ENCODE measurements around the gene C2CD2.

Gene C2CD2

DNA sequence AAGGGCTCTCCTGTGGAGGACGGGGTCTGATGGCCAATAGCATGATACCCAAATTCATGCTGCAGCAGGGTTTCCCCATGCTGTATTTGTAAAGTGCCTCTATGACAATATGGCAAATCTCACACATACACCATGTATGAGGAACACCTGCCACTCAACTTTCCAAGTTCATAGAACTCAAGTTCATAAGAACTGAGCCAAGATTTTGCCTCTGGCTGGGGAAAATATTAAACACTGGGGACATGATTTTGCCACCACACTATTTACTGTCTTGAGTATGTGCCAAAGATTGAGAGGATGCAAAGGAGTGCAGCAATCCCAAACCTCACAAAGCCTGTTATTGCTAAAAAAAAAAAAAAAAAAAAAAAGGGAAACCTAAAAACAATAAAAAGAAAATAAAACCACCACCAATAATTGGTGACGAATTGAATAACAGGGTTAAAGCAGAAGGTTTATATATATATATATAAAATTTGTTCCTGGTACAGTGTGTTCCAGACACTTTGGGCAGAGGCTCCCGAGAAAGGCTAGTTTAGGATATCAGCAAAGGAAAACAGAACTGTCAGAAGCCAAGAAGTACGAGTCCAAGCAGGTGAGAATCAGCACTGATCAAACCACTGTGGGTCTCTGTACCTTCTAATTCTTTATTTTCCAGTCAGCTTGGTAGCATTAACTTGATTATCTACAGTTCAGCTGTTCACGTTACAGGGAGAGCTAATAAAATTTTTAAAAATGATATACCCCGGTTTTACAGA is 32.0 kb upstream of the C2CD2 start:
- POLR2A ChIA-PET: no interaction called here
- no peak for DNase-seq (ENCODE audit: extremely low spot score)
- CTCF ChIA-PET: interaction anchor here (1.1 to 1.2 kb wide), 2 partner anchors 27 to 28 kb away, joined by 3 read pairs; no protein-coding TSS in a partner anchor
- TF ChIP-seq, protein P1, sequence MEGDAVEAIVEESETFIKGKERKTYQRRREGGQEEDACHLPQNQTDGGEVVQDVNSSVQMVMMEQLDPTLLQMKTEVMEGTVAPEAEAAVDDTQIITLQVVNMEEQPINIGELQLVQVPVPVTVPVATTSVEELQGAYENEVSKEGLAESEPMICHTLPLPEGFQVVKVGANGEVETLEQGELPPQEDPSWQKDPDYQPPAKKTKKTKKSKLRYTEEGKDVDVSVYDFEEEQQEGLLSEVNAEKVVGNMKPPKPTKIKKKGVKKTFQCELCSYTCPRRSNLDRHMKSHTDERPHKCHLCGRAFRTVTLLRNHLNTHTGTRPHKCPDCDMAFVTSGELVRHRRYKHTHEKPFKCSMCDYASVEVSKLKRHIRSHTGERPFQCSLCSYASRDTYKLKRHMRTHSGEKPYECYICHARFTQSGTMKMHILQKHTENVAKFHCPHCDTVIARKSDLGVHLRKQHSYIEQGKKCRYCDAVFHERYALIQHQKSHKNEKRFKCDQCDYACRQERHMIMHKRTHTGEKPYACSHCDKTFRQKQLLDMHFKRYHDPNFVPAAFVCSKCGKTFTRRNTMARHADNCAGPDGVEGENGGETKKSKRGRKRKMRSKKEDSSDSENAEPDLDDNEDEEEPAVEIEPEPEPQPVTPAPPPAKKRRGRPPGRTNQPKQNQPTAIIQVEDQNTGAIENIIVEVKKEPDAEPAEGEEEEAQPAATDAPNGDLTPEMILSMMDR (IDR thresholded peaks at IDR 0.05; ENCODE audit: control extremely low read depth, extremely low read depth, low read depth, missing control alignments): no peak

DNA sequence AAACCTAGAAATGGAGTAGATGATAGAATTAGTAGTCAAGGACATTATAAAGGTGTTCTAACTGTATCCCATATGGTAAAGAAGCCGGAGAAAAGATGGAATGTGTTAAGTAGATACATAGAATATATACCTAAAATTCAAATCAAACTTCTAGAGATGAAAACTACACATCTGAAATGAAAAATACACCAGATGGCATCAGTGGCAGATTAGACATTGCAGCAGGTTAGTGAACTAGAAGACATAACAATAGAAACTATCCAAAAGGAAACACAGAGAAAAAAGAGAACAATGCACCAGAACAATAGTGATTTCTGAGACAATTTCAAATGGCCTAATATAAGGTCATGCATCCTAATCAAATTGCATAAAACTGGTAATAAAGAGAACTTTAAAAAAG is 29.4 kb upstream of the C2CD2 start:
- no peak for DNase-seq (ENCODE audit: extremely low spot score)
- TF ChIP-seq, protein P1 (IDR thresholded peaks at IDR 0.05; ENCODE audit: control extremely low read depth, extremely low read depth, low read depth, missing control alignments): no peak
- ChIA-PET CTCF (interaction anchor here (1.3 to 1.6 kb wide), 2 partner anchors 10 to 167 kb away, joined by 4 read pairs; no protein-coding TSS in a partner anchor), POLR2A (no interaction called here)

DNA sequence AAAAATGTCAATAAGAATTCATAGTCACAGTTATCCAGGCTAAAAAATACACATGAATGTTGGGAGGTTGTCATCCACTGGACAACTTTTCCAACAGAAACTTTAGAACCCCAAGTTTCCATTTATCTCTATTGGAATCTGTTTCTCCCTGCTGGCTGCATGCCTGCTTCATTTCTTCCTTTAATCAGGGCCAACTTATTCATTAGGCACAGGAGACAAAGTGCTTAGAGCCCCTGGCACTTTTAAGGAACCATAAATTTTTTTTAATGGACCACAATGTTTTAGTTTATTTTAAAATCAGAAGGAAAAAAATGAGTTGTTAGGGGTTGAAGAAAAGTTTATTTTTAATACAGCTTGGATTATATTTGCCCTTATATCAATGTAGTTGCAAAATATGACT is 26.7 kb upstream of the C2CD2 start:
- TF ChIP-seq, protein P1 (IDR thresholded peaks at IDR 0.05; ENCODE audit: control extremely low read depth, extremely low read depth, low read depth, missing control alignments): no peak
- ChIA-PET CTCF (interaction anchor here (1.1 kb wide), 1 partner anchor 18 kb away, joined by 3 read pairs; no protein-coding TSS in a partner anchor), POLR2A (interaction anchor here (0.6 kb wide), 1 partner anchor 112 kb away, joined by 3 read pairs; no protein-coding TSS in a partner anchor)
- no peak for DNase-seq (ENCODE audit: extremely low spot score)

DNA sequence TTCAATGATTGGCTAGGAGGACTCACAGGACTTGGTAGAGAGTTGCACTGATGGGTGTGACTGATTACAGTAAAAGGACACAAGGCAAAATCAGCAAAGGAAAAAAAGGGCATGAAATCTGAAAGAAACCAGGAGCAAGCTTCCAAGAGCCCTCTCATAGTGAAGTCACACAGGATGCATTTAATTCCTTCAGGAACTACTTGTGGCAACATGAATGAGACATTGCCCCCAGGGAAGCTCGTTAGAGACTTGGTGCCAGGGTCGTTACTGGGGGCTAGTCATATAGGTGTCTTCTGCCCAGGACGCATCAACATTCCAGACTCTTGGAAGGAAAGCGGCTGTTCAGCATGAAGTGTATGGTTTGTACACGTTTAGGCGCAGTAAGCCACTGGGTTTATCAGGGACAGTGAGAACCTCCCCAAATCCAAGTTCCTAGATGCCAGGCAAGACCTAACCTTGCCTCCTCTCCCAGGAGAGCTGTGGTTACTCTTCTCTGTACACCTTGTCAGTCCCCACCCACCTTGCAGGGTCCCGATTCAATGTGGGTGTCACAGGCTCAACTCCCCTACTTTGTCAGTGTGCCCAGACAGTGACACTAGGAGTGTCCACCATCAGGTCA is 26.0 kb upstream of the C2CD2 start:
- TF ChIP-seq, protein P1 (IDR thresholded peaks at IDR 0.05; ENCODE audit: control extremely low read depth, extremely low read depth, low read depth, missing control alignments): no peak
- no peak for DNase-seq (ENCODE audit: extremely low spot score)
- POLR2A ChIA-PET: interaction anchor here (0.6 kb wide), 1 partner anchor 113 kb away, joined by 3 read pairs; no protein-coding TSS in a partner anchor
- CTCF ChIA-PET: no interaction called here

DNA sequence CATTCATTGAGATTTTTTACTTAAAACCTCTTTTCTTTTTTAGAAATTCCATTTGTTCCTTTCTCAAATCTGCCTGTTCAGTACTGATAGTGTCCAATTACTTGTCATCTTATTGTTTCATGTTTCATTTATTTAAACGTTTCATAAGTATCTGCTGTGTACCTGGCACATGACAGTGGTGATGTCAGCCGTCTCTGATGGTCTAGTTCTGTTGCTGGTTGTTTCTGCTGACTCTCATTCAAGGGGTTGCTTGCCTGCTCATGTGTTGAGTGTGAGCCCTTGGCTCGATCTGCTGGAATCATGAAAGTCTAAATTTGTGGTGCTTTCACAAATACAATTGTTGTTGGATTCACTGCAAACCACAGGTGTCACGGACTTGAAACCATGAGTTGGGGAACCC is 25.5 kb upstream of the C2CD2 start:
- ChIA-PET CTCF (no interaction called here), POLR2A (no interaction called here)
- DNase-seq (ENCODE audit: extremely low spot score): no peak
- TF ChIP-seq, protein P1 (IDR thresholded peaks at IDR 0.05; ENCODE audit: control extremely low read depth, extremely low read depth, low read depth, missing control alignments): no peak

DNA sequence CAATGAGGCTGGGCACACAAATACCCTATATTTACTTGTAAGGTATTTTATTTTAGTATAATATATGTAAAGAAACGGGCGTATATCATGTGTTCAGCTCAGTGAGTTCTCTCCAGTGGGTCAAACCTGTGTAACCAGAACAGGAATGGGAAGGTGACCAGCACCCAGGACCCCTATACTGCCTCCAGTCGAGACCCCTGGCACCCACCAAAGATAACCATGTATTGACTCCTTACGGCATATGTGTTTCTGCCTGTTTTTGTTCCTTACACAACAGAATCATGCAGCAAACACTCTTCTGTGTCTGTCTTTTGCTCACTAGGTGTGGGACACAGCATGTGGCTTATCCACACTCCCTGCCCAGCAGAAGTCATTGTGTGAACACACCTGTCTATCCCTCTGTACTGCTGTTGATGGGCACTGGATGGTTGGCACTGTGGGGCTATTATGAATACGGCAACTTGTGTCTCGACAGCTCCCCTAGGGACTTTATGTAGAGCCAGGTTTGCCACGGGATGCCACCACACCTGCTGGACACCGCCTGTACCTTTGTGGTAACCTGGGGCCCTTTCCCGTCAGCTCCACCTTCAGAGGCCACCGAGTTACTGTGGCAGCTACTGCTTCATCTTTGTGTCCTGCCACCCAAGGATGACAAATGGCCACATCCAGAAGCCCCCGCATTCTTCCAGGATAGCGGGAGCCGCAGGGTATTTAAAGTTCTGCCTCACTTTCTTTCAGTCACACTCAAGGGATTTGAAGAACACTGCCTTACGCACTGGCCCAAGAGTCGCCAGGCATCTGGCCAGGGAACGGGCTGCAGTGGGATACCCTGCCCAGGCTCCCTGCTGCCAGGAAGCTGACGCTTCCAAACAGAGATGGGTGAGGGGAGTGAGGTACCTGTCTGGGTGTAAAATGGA is 23.5 kb upstream of the C2CD2 start:
- CTCF ChIA-PET: interaction anchor here (0.9 kb wide), 1 partner anchor 140 kb away, joined by 3 read pairs; no protein-coding TSS in a partner anchor
- TF ChIP-seq, protein P1 (IDR thresholded peaks at IDR 0.05; ENCODE audit: control extremely low read depth, extremely low read depth, low read depth, missing control alignments): no peak
- POLR2A ChIA-PET: no interaction called here
- no peak for DNase-seq (ENCODE audit: extremely low spot score)

All from GM10248 (cell line).